Measurements from ENCODE around the gene MS4A10. TPM values are rescaled to one million over a fixed set of nuclear protein-coding genes. Genes with fewer than 3 reads are reported as not detected.

Gene MS4A10
- total RNA-seq, 1 donor from 2014 or later = not detected

GRCh38 chr11:60780065-60780464 lies 5.1 kb upstream of the MS4A10 start:
- H3K4me3 ChIP-seq (ENCODE audit: low read depth, low read length) = no peak overlapping the region
- no peak for TF ChIP-seq CTCF (conservative IDR thresholded peaks at IDR 0.05; ENCODE audit: low read depth, low read length)
- DNase-seq (ENCODE audit: low read depth) = no peak

DNA sequence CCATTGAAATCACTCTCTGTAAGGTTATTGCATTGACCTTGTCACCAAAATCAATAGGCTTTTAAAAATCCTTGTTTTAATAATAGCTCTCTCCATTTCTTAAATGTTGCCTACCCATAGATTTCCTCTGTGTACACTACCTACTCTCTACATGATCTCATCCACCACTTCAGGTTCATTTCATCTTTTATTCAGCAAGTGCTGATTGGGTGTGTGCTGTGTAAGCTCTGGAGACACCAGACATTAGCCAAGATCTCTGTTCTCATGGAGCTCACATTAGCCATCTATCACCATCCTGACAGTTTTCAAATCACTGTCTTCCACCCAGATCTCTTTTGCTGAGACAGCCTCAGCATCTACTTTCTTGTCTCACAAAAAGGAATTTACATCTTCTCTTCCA lies 4.4 kb upstream of the MS4A10 start:
- no peak for DNase-seq (ENCODE audit: low read depth)
- no peak overlapping the region for H3K4me3 ChIP-seq (ENCODE audit: low read depth, low read length)
- TF ChIP-seq CTCF (conservative IDR thresholded peaks at IDR 0.05; ENCODE audit: low read depth, low read length) = no peak

GRCh38 chr11:60781286-60781980 lies 3.7 kb upstream of the MS4A10 start:
- no peak overlapping the region for H3K4me3 ChIP-seq (ENCODE audit: low read depth, low read length)
- TF ChIP-seq CTCF (conservative IDR thresholded peaks at IDR 0.05; ENCODE audit: low read depth, low read length) = no peak

GRCh38 chr11:60781981-60782316 lies 3.2 kb upstream of the MS4A10 start:
- no peak overlapping the region for H3K4me3 ChIP-seq (ENCODE audit: low read depth, low read length)
- TF ChIP-seq CTCF (conservative IDR thresholded peaks at IDR 0.05; ENCODE audit: low read depth, low read length) = no peak
- no peak for DNase-seq (ENCODE audit: low read depth)

More at GRCh38 chr11:60781286-60781980, 3.7 kb upstream of the MS4A10 start:
- no peak for DNase-seq (ENCODE audit: low read depth)

DNA sequence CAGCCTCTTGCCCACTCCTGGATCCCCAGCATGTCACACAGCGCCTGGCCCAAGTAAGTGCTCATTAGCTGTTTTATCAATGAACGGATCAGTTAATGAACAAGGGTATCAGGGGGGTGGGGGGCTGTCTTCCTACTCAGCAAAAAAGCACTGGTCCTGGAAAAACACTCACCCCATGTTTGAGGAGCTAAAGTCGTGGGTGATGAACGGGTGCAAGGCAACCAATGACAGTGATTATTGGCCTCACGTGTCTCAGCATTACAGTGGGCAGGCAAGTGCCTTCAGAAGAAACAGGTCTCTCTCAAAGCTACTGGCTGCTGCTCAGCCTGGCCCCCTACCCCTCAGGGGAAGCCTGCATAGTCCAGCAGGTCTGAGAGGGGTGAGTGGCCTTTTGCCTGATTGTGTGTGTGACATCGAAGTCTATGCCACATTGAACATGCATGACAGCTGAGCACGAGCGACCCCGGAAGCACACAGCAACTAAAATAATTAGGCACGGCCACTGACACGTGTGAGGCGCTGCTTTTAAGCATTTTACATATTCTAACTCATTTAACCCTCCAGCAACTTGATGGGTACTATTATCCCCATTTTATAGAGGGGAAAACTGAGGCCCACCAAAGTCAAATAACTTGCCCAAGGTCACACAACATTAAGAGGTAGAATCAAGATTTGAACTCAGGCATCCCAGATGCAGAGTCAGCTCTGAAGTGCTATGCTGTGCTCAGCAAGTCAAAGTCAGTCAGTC lies 2.6 kb upstream of the MS4A10 start:
- H3K4me3 ChIP-seq (ENCODE audit: low read depth, low read length) = no peak overlapping the region
- no peak for TF ChIP-seq CTCF (conservative IDR thresholded peaks at IDR 0.05; ENCODE audit: low read depth, low read length)
- no peak for DNase-seq (ENCODE audit: low read depth)

DNA sequence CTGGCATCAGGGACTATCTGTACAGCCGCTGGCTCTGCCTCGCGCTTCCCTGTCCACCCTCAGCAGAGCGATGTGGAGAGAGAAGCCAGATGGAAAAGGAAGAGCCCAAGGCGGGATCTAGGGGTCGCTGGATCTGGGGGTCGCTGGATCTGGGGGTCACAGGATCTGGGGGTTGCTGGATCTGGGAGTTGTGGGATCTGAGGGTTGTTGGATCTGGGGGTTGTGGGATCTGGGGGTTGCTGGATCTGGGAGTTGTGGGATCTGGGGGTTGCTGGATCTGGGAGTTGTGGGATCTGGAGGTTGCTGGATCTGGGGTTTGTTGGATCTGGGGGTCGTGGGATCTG lies 2.0 kb upstream of the MS4A10 start:
- H3K4me3 ChIP-seq (ENCODE audit: low read depth, low read length) = no peak overlapping the region
- no peak for TF ChIP-seq CTCF (conservative IDR thresholded peaks at IDR 0.05; ENCODE audit: low read depth, low read length)
- no peak for DNase-seq (ENCODE audit: low read depth)

GRCh38 chr11:60783911-60784310 lies 1.2 kb upstream of the MS4A10 start:
- no peak for TF ChIP-seq CTCF (conservative IDR thresholded peaks at IDR 0.05; ENCODE audit: low read depth, low read length)
- DNase-seq (ENCODE audit: low read depth) = no peak
- no peak overlapping the region for H3K4me3 ChIP-seq (ENCODE audit: low read depth, low read length)

Measured in epithelial cell of proximal tubule (primary cell).